Activated CD8-positive, alpha-beta memory T cell treated with anti-CD3 and anti-CD28 coated beads for 36 hours (primary cell): ENCODE data around the gene IFNA14. TPM values are rescaled to one million over a fixed set of nuclear protein-coding genes. Genes with fewer than 3 reads are reported as not detected.
"Not testable (repeated sequence)": the region's sequence is repeated elsewhere in the genome, so short reads cannot be mapped to it uniquely, and the experiment has no call there.

ENCODE experiments used
- CTCF ChIA-PET: fragments of 350-600 bp; sonication (Branson Sonifier 250); formaldehyde crosslinking; loops from one replicate; lab custom pipeline; 2021; ENCODE audit warnings: antibody characterized with exemption; lab: Charles Lee
- POLR2A ChIA-PET: fragments of 350-600 bp; sonication (Branson Sonifier 250); formaldehyde crosslinking; loops from one replicate; lab custom pipeline; 2021; ENCODE audit warnings: antibody characterized with exemption; lab: Charles Lee
- total RNA-seq, 2 experiments: library from RNA; stranded (reverse); gene quantifications; one replicate each; pipeline ENCODE4 v1.2.3, GENCODE V29; 2021

Gene IFNA14
- not detected for total RNA-seq

GRCh38 chr9:21239911-21240310, at the start of gene IFNA14:
TSS of gene IFNA14 (minus strand) at chr9:21240005. CDS start at chr9:21239935, 70 bp downstream.
- ChIA-PET POLR2A (no interaction called here), CTCF (no interaction called here)

GRCh38 chr9:21287280-21287679, 47.5 kb upstream of the IFNA14 start:
- ChIA-PET CTCF (no interaction called here), POLR2A (no interaction called here)

GRCh38 chr9:21286659-21287058, 46.9 kb upstream of the IFNA14 start:
- ChIA-PET CTCF (interaction anchor here (1.0 kb wide), 1 partner anchor 11 kb away, joined by 3 read pairs; no protein-coding TSS in a partner anchor), POLR2A (no interaction called here)

GRCh38 chr9:21286099-21286498, 46.3 kb upstream of the IFNA14 start:
- ChIA-PET POLR2A (no interaction called here), CTCF (interaction anchor here (1.0 kb wide), 1 partner anchor 10 kb away, joined by 3 read pairs; no protein-coding TSS in a partner anchor)

- POLR2A ChIA-PET = no interaction called here
- CTCF ChIA-PET = no interaction called here
Observed at GRCh38 chr9:21281275-21281674, 41.5 kb upstream of the IFNA14 start.

- ChIA-PET CTCF (no interaction called here), POLR2A (no interaction called here)
Observed at GRCh38 chr9:21268347-21268657, 28.5 kb upstream of the IFNA14 start.

GRCh38 chr9:21267485-21268346, 27.9 kb upstream of the IFNA14 start:
- CTCF ChIA-PET = no interaction called here
- POLR2A ChIA-PET = no interaction called here

- ChIA-PET CTCF (no interaction called here), POLR2A (interaction anchor here (0.6 kb wide), 1 partner anchor 20 kb away, joined by 5 read pairs; no protein-coding TSS in a partner anchor)
Observed at GRCh38 chr9:21266733-21267484, 27.1 kb upstream of the IFNA14 start.

GRCh38 chr9:21265421-21266189, 25.8 kb upstream of the IFNA14 start:
- POLR2A ChIA-PET = interaction anchor here (0.7 kb wide), 1 partner anchor 17 kb away, joined by 3 read pairs; no protein-coding TSS in a partner anchor

GRCh38 chr9:21255538-21256212, 15.9 kb upstream of the IFNA14 start:
- ChIA-PET POLR2A (no interaction called here), CTCF (no interaction called here)

More at GRCh38 chr9:21265421-21266189, 25.8 kb upstream of the IFNA14 start:
- CTCF ChIA-PET = no interaction called here

GRCh38 chr9:21252721-21253547, 13.1 kb upstream of the IFNA14 start:
- ChIA-PET CTCF (interaction anchor here (1.0 to 1.7 kb wide), 3 partner anchors 17 to 58 kb away, joined by 3 to 6 read pairs (median 5); no protein-coding TSS in a partner anchor), POLR2A (no interaction called here)

GRCh38 chr9:21251638-21252037, 11.8 kb upstream of the IFNA14 start:
- ChIA-PET CTCF (interaction anchor here (1.7 kb wide), 1 partner anchor 16 kb away, joined by 6 read pairs; no protein-coding TSS in a partner anchor), POLR2A (no interaction called here)

- POLR2A ChIA-PET = no interaction called here
Observed at GRCh38 chr9:21251190-21251589, 11.4 kb upstream of the IFNA14 start.

GRCh38 chr9:21244836-21245235, 5.0 kb upstream of the IFNA14 start:
- CTCF ChIA-PET = no interaction called here
- POLR2A ChIA-PET = no interaction called here

More at GRCh38 chr9:21251190-21251589, 11.4 kb upstream of the IFNA14 start:
- CTCF ChIA-PET = interaction anchor here (1.7 kb wide), 1 partner anchor 16 kb away, joined by 6 read pairs; no protein-coding TSS in a partner anchor

GRCh38 chr9:21236360-21236714, 3.5 kb downstream of the IFNA14 start:
- CTCF ChIA-PET = interaction anchor here (0.6 to 2.3 kb wide), 4 partner anchors 15 to 229 kb away, joined by 3 to 6 read pairs (median 3); no protein-coding TSS in a partner anchor

GRCh38 chr9:21235468-21236359, 4.1 kb downstream of the IFNA14 start:
- POLR2A ChIA-PET = not testable (repeated sequence)
- CTCF ChIA-PET = interaction anchor here (0.6 to 2.3 kb wide), 5 partner anchors 16 to 230 kb away, joined by 3 to 6 read pairs (median 3); no protein-coding TSS in a partner anchor

More at GRCh38 chr9:21236360-21236714, 3.5 kb downstream of the IFNA14 start:
- POLR2A ChIA-PET = not testable (repeated sequence)
